Measurements from ENCODE around the gene HAAO. TPM values are rescaled to one million over a fixed set of nuclear protein-coding genes. Genes with fewer than 3 reads are reported as not detected.

The HAAO gene
- total RNA-seq, 1 experiment from 2014 or later, result 2.2 TPM

DNA sequence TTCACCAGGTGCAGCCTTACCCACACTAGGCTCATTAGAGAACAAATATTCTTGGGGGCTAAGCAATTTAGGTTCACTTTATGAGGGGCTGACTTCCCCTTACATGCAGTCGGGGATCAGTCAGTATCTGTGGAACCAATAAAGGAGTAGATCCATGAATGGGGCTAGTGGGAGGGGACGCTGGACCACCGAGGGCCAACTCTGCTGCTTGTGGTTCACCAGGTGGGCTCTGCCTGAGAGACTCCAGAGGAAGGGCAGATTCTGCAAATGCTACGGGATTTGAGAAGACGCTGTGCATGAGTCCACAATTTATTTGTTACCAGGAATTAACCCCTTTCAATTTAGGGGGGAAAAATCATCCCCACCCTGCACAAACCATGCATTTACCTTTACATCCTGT is 15.9 kb upstream of the HAAO start:
- Mint-ChIP-seq H3K9me3 (ENCODE audit: low read depth, unreplicated experiment) (no peaks in the 10 kb centered on the region), H3K4me3 (ENCODE audit: low read depth, unreplicated experiment) (no peak overlapping the region), H3K27ac (ENCODE audit: unreplicated experiment) (no peak overlapping the region), H3K4me1 (ENCODE audit: low read depth, unreplicated experiment) (no peaks in the 10 kb centered on the region), H3K27me3 (ENCODE audit: unreplicated experiment) (peaks cover 13% of the 10 kb centered on the region), H3K36me3 (ENCODE audit: insufficient read depth, unreplicated experiment) (peaks cover 31% of the 10 kb centered on the region)
- intact Hi-C loops (cut with micrococcal nuclease; ENCODE audit: unreplicated experiment), result no loop called here
- TF ChIP-seq, protein P1, sequence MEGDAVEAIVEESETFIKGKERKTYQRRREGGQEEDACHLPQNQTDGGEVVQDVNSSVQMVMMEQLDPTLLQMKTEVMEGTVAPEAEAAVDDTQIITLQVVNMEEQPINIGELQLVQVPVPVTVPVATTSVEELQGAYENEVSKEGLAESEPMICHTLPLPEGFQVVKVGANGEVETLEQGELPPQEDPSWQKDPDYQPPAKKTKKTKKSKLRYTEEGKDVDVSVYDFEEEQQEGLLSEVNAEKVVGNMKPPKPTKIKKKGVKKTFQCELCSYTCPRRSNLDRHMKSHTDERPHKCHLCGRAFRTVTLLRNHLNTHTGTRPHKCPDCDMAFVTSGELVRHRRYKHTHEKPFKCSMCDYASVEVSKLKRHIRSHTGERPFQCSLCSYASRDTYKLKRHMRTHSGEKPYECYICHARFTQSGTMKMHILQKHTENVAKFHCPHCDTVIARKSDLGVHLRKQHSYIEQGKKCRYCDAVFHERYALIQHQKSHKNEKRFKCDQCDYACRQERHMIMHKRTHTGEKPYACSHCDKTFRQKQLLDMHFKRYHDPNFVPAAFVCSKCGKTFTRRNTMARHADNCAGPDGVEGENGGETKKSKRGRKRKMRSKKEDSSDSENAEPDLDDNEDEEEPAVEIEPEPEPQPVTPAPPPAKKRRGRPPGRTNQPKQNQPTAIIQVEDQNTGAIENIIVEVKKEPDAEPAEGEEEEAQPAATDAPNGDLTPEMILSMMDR (IDR thresholded peaks at IDR 0.05; ENCODE audit: unreplicated experiment), result no peak
- DNase-seq, result no peak
- CTCF ChIA-PET, result no interaction called here
- BruUV-seq (replicated peaks), result no TSS peak

DNA sequence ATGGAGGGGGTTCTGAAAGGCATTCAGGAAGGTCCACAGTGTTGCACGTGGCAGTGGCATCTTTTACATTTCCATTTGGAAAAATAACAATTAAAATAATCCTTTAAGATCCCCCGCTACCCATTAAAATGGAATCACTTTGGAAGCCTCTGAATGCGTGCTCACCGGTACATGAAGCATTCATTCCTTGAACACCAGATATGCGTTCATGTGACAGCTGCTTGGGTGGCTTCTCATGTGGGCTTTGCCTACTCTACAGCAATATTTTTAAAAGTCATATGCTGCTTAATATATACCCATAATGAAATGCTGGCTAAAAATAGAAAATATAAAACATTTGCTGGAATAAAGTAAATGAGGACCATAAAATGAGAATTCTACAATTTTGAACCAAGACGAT is 14.4 kb upstream of the HAAO start:
- CTCF ChIA-PET, result no interaction called here

DNA sequence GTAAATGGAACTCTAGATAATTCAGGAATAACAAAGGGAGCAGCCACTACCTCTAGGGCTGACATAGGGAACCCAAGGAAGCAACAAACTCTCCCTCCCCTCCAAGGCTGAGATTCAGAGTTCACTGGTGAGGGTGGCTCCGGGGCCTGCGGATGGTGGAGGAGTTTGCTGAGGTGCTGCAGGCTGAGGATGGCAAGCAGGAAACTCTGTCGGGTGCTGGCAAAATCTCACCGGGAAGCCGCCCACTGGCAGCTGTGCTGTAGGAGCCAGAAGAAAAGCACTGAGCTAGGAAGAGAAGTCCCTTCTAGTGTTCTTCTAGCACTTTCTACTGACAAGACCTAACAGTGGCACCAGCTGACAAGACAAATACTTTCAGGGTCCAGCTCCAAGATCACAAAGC is 12.5 kb upstream of the HAAO start:
- no peak for DNase-seq
- CTCF ChIA-PET, result no interaction called here
- Mint-ChIP-seq H3K9me3 (ENCODE audit: low read depth, unreplicated experiment) (no peaks in the 10 kb centered on the region), H3K4me3 (ENCODE audit: low read depth, unreplicated experiment) (no peak overlapping the region), H3K4me1 (ENCODE audit: low read depth, unreplicated experiment) (no peaks in the 10 kb centered on the region), H3K27ac (ENCODE audit: unreplicated experiment) (no peak overlapping the region), H3K36me3 (ENCODE audit: insufficient read depth, unreplicated experiment) (peaks cover 10% of the 10 kb centered on the region), H3K27me3 (ENCODE audit: unreplicated experiment) (peaks cover 31% of the 10 kb centered on the region)
- TF ChIP-seq, protein P1 (IDR thresholded peaks at IDR 0.05; ENCODE audit: unreplicated experiment), result no peak
- intact Hi-C loops (cut with micrococcal nuclease; ENCODE audit: unreplicated experiment), result no loop called here
- BruUV-seq (replicated peaks), result no TSS peak

More for the DNA sequence above, 14.4 kb upstream of the HAAO start:
- H3K4me1 Mint-ChIP-seq (ENCODE audit: low read depth, unreplicated experiment), result no peaks in the 10 kb centered on the region
- H3K27me3 Mint-ChIP-seq (ENCODE audit: unreplicated experiment), result peaks cover 22% of the 10 kb centered on the region
- DNase-seq, result no peak
- no peak overlapping the region for H3K4me3 Mint-ChIP-seq (ENCODE audit: low read depth, unreplicated experiment)
- no peaks in the 10 kb centered on the region for H3K9me3 Mint-ChIP-seq (ENCODE audit: low read depth, unreplicated experiment)
- TF ChIP-seq, protein P1 (IDR thresholded peaks at IDR 0.05; ENCODE audit: unreplicated experiment), result no peak
- no peak overlapping the region for H3K27ac Mint-ChIP-seq (ENCODE audit: unreplicated experiment)
- peaks cover 26% of the 10 kb centered on the region for H3K36me3 Mint-ChIP-seq (ENCODE audit: insufficient read depth, unreplicated experiment)
- intact Hi-C loops (cut with micrococcal nuclease; ENCODE audit: unreplicated experiment), result no loop called here
- no TSS peak for BruUV-seq (replicated peaks)

DNA sequence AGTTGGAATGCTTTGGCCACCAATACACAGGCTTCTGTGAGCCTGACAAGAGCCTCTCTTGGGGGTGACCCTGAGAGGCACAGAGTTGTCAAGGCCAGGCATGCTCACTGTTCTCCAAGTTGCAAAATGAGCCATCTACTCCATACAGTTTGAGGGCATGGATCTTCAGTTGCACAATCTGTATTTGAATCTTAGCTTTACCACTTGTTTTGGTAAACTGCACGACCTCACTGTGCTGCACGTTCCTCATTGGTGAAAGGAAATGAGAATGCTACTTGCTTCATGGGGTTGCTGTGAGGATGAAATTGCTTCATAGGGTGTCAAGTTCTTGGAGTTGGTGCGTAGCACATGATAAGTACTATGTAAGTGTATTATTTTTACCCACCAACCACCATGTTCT is 12.0 kb upstream of the HAAO start:
- TF ChIP-seq, protein P1 (IDR thresholded peaks at IDR 0.05; ENCODE audit: unreplicated experiment), result no peak
- intact Hi-C loops (cut with micrococcal nuclease; ENCODE audit: unreplicated experiment), result no loop called here
- CTCF ChIA-PET, result no interaction called here
- Mint-ChIP-seq H3K4me1 (ENCODE audit: low read depth, unreplicated experiment) (no peaks in the 10 kb centered on the region), H3K9me3 (ENCODE audit: low read depth, unreplicated experiment) (no peaks in the 10 kb centered on the region), H3K4me3 (ENCODE audit: low read depth, unreplicated experiment) (no peak overlapping the region), H3K27ac (ENCODE audit: unreplicated experiment) (no peak overlapping the region), H3K36me3 (ENCODE audit: insufficient read depth, unreplicated experiment) (peaks cover 4% of the 10 kb centered on the region), H3K27me3 (ENCODE audit: unreplicated experiment) (peaks cover 31% of the 10 kb centered on the region)
- BruUV-seq (replicated peaks), result no TSS peak
- DNase-seq, result no peak
